HG03521 (cell line): ENCODE data around the gene ELF1.
A peak's percentile ranks its signal among the peaks of the same experiment; 100 is the strongest.
"Not testable (repeated sequence)": the region's sequence is repeated elsewhere in the genome, so short reads cannot be mapped to it uniquely, and the experiment has no call there.

Experiments
- ATAC-seq: cut with Tn5 transposase; IDR thresholded peaks from one replicate; pipeline ENCODE4 v1.9.1; 2021; ENCODE audit warnings: mild to moderate bottlenecking, moderate library complexity; ENCODE audit not compliant: unreplicated experiment

The ELF1 gene

GRCh38 chr13:40984668-40985366 lies 34.3 kb downstream of the ELF1 start:
- peak; percentile 53 for ATAC-seq

DNA sequence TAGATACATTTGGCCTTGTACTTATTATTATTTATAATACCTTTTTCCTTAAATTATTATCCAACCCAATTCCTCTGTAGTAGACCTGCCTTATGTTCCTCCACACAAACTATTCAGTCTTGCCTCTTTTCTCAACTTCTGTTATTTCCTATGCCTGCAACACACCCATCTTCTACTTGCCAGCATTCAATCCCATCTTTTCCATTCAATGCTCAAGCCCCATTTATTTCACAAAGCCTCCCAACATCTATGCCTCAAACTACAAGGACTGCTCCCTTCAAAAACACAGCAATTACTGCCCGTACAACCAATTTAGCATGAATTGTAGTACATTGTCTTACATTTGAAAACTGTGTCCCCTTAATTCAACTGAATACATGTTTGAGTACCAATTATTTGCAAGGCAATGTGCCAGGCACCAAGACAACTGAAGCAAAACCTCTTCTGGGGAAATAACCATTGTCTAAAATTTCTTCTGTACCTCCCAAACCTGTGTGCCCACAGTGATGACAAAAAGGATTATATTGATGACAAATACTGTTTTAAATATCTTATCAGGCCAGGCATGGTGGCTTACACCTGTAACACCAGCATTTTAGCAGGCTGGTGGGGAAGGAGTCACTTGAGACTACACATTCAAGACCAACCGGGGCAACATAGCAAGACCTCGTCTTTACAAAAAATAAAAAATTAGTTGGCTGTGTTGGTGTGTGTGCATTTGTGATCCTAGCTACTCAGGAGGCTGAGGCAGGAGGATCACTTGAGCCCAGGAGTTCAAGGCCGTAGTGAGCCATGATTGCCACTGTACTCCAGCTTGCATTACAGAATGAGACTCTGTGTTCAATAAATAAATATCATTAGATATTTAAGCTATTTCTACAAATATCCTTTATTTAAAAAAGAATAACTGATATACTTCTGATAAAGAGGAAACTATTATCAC lies 35.1 kb downstream of the ELF1 start:
- ATAC-seq, result no peak

DNA sequence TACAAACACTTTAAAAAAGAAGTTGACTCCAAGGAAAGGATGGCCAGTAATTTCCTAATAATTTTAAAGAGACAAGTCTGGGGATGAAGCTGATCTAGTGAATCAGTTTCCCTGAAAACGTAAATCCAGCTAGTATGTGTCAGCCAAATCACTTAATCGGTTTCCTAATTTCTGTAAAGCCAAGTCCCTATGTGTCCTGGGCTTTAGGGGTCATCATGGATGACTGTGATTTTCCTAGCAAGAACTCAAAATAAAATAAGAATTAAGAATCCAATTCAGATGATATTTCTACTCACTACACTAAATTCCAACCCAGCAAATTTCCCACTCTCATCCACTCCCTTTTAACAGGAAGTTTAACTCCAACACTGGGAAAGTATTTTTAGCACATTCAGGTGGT lies 35.9 kb downstream of the ELF1 start:
- no peak for ATAC-seq

GRCh38 chr13:40982772-40983171 lies 36.3 kb downstream of the ELF1 start:
- peak; percentile 59 for ATAC-seq

DNA sequence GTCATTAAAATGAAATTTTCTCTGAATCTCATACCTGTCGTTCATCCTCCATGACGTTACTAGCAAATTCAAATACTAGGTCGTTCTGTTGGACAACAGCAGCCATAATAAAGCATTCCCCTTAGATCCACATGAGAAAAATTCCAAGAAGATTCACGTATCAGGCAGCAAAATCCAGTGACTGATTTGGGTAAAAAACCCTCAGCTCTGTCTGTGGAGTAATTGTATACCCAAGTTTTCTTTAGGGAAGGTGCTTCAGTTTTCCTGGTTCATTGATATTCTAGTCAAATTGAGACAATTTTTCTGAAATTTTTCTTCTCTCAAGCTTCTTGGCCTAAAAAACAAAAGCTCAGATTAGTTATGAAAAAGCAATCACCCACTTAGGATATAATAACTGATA lies 37.2 kb downstream of the ELF1 start:
- ATAC-seq, result no peak

DNA sequence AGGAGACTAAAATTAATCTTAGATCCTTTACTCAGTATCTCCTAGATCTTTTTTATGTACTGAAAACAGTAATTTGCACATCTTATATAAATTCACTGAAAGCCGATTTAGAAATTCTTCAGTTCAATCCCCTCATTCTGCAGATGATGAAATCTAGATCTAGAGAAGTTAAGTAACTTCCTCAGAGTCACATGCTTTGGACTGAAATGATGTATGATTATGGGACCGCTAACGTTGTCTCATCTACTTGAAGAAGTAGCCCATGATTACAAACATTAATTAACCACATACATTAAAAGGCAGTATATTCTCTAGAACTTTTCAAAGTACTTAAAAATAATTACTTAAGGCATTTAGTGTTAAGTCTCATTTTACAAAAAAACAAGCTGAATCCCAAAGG lies 37.8 kb downstream of the ELF1 start:
- no peak for ATAC-seq

DNA sequence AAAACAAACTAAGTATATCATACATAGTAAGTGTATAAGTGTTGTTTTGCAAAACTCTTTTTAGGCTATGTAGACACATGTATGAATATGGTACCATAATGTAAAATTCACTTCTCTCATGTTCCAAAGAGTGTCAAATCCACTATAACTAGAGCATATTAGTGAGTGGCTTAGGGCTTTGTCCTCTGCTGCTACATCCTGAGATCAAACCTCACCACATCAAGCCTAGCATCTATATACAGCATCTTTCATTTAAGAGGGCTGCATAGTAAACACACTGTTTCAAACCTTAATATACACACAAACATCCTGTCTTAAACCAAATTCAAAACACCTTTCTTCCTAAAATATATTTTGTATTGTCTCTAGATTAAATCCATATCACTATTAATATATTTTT lies 38.7 kb downstream of the ELF1 start:
- no peak for ATAC-seq

DNA sequence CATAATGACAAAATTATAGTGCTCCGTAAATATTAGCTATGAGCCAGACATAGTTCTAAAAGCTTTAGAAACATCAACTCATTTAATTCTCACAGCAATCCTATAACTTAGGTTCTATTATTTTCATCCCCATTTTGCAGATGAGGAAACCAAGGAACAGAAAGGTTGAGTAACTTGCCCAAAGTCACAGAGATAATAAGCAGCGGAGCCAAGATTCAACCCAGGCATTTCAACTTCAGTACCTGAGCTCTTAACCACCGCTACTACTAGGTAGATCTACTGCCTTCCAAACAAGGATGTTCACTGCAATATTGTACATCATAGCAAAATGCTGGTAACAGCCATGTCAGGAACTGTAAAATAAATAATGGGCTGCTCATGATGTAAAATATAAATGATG lies 39.9 kb downstream of the ELF1 start:
- ATAC-seq, result no peak

DNA sequence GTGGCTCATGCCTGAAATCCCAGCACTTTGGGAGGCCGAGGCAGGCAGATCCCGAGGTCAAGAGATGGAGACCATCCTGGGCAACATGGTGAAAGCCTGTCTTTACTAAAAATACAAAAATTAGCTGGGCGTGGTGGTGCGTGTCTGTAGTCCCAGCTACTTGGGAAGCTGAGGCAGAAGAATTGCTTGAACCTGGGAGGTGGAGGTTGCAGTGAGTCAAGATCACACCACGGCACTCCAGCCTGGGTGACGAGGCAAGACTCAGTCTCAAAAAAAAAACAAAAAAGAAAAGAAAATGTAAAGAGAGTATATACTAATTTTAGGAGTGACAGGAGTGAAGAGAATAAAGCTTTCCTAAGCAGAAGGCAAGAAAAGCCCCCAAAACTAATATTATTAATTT lies 41.0 kb downstream of the ELF1 start:
- ATAC-seq, result not testable (repeated sequence)

- ATAC-seq, result no peak
Observed at GRCh38 chr13:40975441-40975840, 43.7 kb downstream of the ELF1 start.

GRCh38 chr13:40974460-40975407 lies 44.4 kb downstream of the ELF1 start:
- peak; percentile 78 for ATAC-seq

DNA sequence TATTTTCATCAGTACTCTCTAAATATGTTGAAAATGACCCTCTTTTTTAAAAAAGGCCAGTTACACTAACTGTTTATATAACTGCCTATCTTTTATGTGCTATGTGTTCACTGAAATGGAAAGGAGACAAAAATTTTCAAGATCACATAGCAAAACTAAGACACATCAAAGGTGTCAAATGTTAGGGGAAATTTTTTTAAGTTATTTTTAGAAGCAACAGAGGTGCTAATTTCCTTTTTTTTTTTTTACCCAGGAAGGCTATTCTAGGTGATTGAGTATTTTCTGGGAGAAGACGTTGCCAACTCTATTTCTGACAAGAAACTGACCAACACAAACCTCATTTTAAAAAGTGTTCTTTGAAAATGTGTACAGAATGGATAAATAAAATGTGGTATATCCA lies 45.7 kb downstream of the ELF1 start:
- ATAC-seq, result no peak

GRCh38 chr13:40971321-40971720 lies 47.8 kb downstream of the ELF1 start:
- no peak for ATAC-seq

- no peak for ATAC-seq
Observed at GRCh38 chr13:40970803-40971202, 48.3 kb downstream of the ELF1 start.

GRCh38 chr13:40969169-40969901 lies 49.8 kb downstream of the ELF1 start:
- peak; percentile 49 for ATAC-seq

- no peak for ATAC-seq
Observed at GRCh38 chr13:40968416-40969000, 50.6 kb downstream of the ELF1 start.

DNA sequence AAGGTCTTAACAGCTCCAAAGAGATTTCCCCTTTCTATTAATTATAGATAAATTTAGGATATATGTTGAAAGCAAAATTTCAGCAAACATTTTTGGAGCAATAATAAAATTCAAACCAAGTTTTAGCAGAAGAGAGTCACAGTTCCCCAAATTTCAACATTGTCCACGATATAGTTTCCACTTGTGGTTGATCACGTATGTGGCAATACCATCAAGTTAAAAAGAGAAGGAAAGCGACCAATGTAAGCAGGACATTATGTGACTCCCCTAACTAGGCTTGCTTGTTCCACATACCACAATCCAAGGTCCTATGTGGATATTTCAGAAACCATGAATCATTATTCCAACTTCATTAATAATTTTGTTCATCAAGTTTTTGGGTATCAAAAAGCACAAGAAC lies 52.8 kb downstream of the ELF1 start:
- ATAC-seq, result no peak

- no peak for ATAC-seq
Observed at GRCh38 chr13:40963927-40964326, 55.2 kb downstream of the ELF1 start.

DNA sequence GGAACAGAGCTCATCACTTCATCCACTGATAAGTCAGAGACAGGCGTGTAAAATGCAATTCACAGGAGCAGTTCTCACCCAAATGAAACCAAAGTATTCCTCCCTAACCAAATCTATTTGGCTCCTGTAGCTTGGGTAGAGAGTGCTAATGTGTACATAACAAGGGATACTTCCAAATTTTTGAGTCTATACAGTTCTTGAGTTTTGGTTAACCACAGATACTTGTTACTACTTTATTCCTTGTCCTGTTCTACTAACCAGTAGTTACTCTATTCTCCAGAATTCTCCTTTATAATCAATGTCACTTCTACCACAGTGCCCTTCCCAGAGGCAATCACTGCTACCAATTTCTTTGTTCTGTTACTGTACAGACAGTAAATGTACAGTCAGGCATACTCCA lies 57.3 kb downstream of the ELF1 start:
- no peak for ATAC-seq

GRCh38 chr13:40961214-40961613 lies 57.9 kb downstream of the ELF1 start:
- ATAC-seq, result no peak
